ENCODE results near the gene VPS39. TPM values are rescaled to one million over a fixed set of nuclear protein-coding genes. Genes with fewer than 3 reads are reported as not detected.

The VPS39 gene
- total RNA-seq, 1 experiment from 2014 or later = 27.6 TPM

DNA sequence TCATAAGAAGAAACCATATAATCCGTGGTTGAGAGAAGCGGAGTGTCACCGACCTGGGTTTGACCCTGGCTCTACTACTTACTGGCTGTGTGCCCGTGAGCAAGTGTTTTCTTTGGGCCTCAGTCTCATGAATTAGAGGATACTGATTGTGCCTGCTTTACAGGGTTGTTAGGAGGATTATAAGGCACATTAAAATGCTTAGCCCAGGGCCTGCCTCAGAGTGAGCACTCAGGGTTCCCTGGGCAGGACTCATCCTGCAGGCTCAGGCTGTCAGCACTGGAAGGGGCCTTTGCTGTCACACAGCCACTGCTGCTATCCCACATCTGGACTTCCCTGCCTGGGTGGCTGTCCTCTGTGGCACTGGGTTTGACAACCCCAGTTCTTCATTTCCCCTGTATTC lies 56.4 kb downstream of the VPS39 start:
- DNase-seq (ENCODE audit: low read depth in 1 of 2, low spot score in 2 of 2) = no peak
- Histone ChIP-seq H3K27me3 (replicated peaks) (no peaks in the 10 kb centered on the region), H3K9me3 (replicated peaks) (no peaks in the 10 kb centered on the region), H3K4me1 (replicated peaks) (no peaks in the 10 kb centered on the region), H3K27ac (no peak overlapping the region), H3K4me3 (no peak overlapping the region), H3K36me3 (no peaks in the 10 kb centered on the region)

GRCh38 chr15:42151141-42151561 lies 57.0 kb downstream of the VPS39 start:
- Histone ChIP-seq H3K27me3 (replicated peaks) (no peaks in the 10 kb centered on the region), H3K4me1 (replicated peaks) (no peaks in the 10 kb centered on the region), H3K4me3 (no peak overlapping the region), H3K36me3 (no peaks in the 10 kb centered on the region), H3K27ac (no peak overlapping the region), H3K9me3 (replicated peaks) (no peaks in the 10 kb centered on the region)
- DNase-seq (ENCODE audit: low read depth in 1 of 2, low spot score in 2 of 2) = no peak

DNA sequence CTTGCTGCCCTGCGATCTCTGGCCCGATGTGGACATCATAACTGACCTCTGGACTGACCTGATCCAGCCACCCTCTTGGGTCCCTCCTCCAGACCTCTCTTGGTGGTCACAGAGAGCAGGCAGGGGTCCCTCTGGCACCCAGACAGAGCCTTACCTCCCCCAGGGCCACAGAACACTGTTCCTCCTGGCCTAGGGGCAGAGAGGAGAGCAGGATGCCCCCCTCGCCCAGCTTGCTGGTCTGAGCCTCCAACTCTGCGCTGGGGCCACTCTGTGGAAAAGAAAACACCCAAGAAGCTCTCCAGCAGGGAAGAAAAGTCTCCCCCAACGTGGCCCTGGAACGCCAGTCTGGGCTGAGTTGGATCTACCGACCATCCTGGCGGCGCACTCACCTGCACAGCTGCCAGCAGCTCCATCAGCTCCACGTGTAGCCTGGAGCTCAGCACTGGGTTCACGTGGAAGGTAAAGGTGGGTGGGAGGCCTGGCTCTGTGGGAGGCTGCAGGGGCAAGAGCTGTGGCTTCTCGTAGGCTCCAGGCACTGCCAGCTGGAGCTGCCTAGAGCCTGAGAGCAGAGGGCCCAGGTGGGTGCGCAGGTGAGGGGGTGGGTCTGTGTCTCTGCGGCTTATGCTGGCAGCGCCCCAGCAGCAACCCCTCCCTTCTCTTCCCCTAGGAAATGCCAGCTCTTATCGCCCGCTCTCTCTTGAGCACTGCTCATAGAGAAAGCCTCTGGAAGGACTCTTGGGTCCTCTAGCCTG lies 57.7 kb downstream of the VPS39 start:
- no peaks in the 10 kb centered on the region for H3K27me3 ChIP-seq (replicated peaks)
- no peaks in the 10 kb centered on the region for H3K9me3 ChIP-seq (replicated peaks)
- no peak overlapping the region for H3K27ac ChIP-seq
- H3K36me3 ChIP-seq = no peaks in the 10 kb centered on the region
- no peak overlapping the region for H3K4me3 ChIP-seq
- no peaks in the 10 kb centered on the region for H3K4me1 ChIP-seq (replicated peaks)
- DNase-seq (ENCODE audit: low read depth in 1 of 2, low spot score in 2 of 2) = no peak

DNA sequence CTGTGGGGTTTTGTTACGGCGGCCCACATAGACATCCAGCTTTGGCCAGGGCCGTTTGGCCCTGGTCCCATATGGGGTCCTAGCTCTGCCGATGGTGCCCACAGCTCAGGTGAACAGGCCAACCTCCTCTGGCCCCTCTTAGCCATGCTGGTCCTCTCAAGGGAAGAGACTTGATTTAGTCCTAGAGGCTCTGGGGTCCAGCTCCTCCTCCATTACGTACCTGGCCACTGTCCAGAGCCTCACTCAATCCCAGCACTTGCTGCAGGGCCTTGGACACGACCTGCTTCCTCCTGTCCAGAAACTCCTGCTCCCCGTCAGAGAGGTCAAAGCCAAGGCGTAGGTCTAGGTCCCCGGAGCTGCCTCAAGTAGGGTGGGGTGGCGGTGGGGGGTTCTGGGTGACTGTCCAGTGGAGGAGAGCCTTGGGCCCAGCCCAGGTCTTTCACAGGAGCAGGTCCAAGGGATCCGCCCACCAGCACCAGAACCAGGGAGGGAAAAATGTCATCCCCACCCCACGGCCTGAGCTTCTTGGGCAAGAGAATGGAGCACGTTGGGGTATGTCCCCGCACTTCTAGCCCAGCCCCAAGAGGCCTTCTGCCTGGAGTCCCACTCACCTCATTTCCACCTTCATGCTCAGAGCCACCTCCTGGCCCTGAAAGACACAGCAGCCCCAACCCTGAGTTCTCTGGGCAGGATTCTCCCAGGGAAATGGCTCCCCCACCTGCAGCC lies 58.4 kb downstream of the VPS39 start:
- Histone ChIP-seq H3K4me1 (replicated peaks) (no peaks in the 10 kb centered on the region), H3K4me3 (no peak overlapping the region), H3K27ac (no peak overlapping the region), H3K27me3 (replicated peaks) (no peaks in the 10 kb centered on the region), H3K36me3 (no peaks in the 10 kb centered on the region), H3K9me3 (replicated peaks) (no peaks in the 10 kb centered on the region)
- no peak for DNase-seq (ENCODE audit: low read depth in 1 of 2, low spot score in 2 of 2)

- Histone ChIP-seq H3K36me3 (no peaks in the 10 kb centered on the region), H3K27ac (no peak overlapping the region), H3K27me3 (replicated peaks) (no peaks in the 10 kb centered on the region), H3K4me3 (no peak overlapping the region), H3K4me1 (replicated peaks) (no peaks in the 10 kb centered on the region), H3K9me3 (replicated peaks) (no peaks in the 10 kb centered on the region)
- no peak for DNase-seq (ENCODE audit: low read depth in 1 of 2, low spot score in 2 of 2)
Measured at GRCh38 chr15:42148808-42149492, 59.2 kb downstream of the VPS39 start.

- no peaks in the 10 kb centered on the region for H3K9me3 ChIP-seq (replicated peaks)
- no peaks in the 10 kb centered on the region for H3K27me3 ChIP-seq (replicated peaks)
- H3K27ac ChIP-seq = no peak overlapping the region
- DNase-seq (ENCODE audit: low read depth in 1 of 2, low spot score in 2 of 2) = no peak
- H3K36me3 ChIP-seq = no peaks in the 10 kb centered on the region
- no peak overlapping the region for H3K4me3 ChIP-seq
- H3K4me1 ChIP-seq (replicated peaks) = no peaks in the 10 kb centered on the region
Measured at GRCh38 chr15:42147431-42147735, 60.7 kb downstream of the VPS39 start.

- Histone ChIP-seq H3K4me1 (replicated peaks) (no peaks in the 10 kb centered on the region), H3K4me3 (no peak overlapping the region), H3K36me3 (no peaks in the 10 kb centered on the region), H3K27me3 (replicated peaks) (no peaks in the 10 kb centered on the region), H3K9me3 (replicated peaks) (no peaks in the 10 kb centered on the region), H3K27ac (no peak overlapping the region)
- no peak for DNase-seq (ENCODE audit: low read depth in 1 of 2, low spot score in 2 of 2)
Measured at GRCh38 chr15:42146551-42147430, 61.3 kb downstream of the VPS39 start.

DNA sequence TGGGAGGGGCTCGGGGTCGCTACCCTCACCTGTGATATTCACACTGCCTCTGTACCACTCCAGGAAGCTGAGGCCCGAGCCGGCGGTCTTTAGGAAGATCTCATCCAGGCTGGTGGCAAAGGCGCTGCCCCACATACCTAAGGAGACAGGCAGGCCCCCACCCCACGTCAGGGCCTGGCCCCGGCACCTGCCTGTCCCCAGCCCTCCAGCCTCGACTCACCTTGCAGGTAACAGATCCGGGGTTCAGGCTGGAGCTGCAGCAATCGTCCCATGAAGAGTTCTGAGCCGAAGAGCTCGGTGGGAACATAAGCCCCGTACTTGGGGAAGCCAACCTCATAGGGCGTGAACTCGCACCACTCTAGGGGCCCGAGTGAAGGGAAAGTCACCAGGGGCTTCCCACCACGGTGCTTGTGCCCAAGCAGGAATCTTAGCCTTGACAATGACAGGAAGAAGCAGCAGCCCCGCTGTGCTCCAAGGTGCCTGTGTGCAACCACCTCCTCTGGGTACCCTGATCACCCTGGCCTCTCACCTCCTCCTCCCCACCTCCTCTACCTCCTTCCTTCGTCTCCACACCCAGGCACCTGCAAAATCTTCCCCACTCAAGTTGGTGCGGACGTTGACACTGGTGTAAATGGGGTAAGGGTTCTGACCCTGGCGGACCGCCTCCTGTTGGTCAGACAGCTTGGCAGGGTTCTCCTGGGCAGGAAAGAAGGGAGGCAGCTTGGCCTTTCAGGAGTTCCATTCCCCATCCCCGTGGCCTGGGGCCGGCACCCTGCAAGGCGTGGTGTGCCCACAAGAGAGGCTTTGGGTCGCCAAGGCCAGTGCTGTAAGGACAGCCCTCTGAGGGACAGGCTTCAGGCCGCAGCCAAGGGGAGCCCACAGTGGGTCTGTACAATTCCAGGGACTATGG lies 62.3 kb downstream of the VPS39 start:
- DNase-seq (ENCODE audit: low read depth in 1 of 2, low spot score in 2 of 2) = no peak
- Histone ChIP-seq H3K4me3 (no peak overlapping the region), H3K27me3 (replicated peaks) (no peaks in the 10 kb centered on the region), H3K27ac (no peak overlapping the region), H3K9me3 (replicated peaks) (no peaks in the 10 kb centered on the region), H3K36me3 (no peaks in the 10 kb centered on the region), H3K4me1 (replicated peaks) (no peaks in the 10 kb centered on the region)

DNA sequence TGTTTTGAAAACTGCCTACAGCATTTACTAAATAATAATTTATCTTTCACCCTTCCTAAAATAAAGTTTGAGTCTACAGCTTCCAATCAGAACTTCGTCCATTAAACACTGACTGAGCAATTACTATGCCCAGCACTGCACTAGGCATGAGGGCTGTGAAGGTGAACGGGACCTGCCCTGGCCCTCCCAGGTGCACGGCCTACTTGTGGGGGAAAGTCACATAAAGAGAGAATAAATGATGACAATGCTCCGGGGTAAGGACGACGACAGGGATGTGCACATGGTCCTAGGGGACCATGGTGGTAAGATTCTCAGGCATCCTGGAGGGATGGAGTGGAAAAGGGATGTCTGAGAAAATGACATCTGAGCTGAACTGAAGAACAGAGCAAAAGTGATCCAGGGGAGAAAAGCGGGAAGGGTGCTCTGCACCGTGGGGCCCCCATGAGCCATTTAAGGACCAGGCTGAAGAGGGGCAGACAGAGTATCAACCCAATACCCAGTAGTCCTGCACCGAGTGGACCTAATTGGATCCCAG lies 63.2 kb downstream of the VPS39 start:
- Histone ChIP-seq H3K4me1 (replicated peaks) (no peaks in the 10 kb centered on the region), H3K27me3 (replicated peaks) (0 out of 2 replicates have a peak, but pooled peaks cover 3% of the 10 kb centered on the region), H3K27ac (no peak overlapping the region), H3K9me3 (replicated peaks) (no peaks in the 10 kb centered on the region), H3K4me3 (no peak overlapping the region), H3K36me3 (no peaks in the 10 kb centered on the region)
- no peak for DNase-seq (ENCODE audit: low read depth in 1 of 2, low spot score in 2 of 2)

GRCh38 chr15:42143866-42144625 lies 64.1 kb downstream of the VPS39 start:
- H3K9me3 ChIP-seq (replicated peaks) = no peaks in the 10 kb centered on the region
- no peak overlapping the region for H3K4me3 ChIP-seq
- 0 out of 2 replicates have a peak, but pooled peaks cover 3% of the 10 kb centered on the region for H3K27me3 ChIP-seq (replicated peaks)
- H3K36me3 ChIP-seq = no peaks in the 10 kb centered on the region
- no peak overlapping the region for H3K27ac ChIP-seq
- H3K4me1 ChIP-seq (replicated peaks) = no peaks in the 10 kb centered on the region
- no peak for DNase-seq (ENCODE audit: low read depth in 1 of 2, low spot score in 2 of 2)

DNA sequence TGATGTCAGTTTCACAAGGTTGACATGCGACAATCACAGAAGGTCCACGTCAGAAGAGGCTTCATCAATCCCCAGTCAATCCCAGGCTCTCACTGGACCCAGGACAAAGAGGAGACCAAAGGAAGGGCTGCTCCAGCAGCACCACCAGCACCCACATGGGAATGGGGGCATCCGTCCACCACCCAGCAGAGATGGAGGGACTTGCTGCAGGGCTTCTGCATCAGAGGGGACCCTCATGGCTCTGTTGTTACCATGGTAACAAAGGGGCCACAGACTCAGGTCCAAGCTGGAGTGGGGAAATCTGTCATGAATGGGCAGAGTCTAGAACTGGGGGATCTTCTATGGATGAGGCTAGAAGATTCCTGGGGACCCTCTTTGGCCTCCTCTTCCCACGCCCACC lies 64.7 kb downstream of the VPS39 start:
- no peaks in the 10 kb centered on the region for H3K36me3 ChIP-seq
- H3K9me3 ChIP-seq (replicated peaks) = no peaks in the 10 kb centered on the region
- 0 out of 2 replicates have a peak, but pooled peaks cover 3% of the 10 kb centered on the region for H3K27me3 ChIP-seq (replicated peaks)
- no peak for DNase-seq (ENCODE audit: low read depth in 1 of 2, low spot score in 2 of 2)
- H3K4me3 ChIP-seq = no peak overlapping the region
- H3K4me1 ChIP-seq (replicated peaks) = no peaks in the 10 kb centered on the region
- H3K27ac ChIP-seq = no peak overlapping the region

All from SJSA1 (cell line).